Thymus (tissue), 11 donors: ENCODE results near the gene PCDH9. TPM values are rescaled to one million over a fixed set of nuclear protein-coding genes. Genes with fewer than 3 reads are reported as not detected.

ENCODE experiments used
- DNase-seq, 9 donors: peaks; one replicate each; pipeline ENCODE4 v3.0.0-alpha.2; 2013; ENCODE audit warnings: low spot score in 9 of 9, low read depth in 6 of 9, missing footprints in 1 of 9
- H3K27ac ChIP-seq, 2 donors: one replicate each; pipeline ENCODE4 v1.5.1; 2013; ENCODE audit warnings: control low read depth in 1 of 2, low read depth in 1 of 2, low read length in 1 of 2, mild to moderate bottlenecking in 1 of 2, moderate library complexity in 1 of 2
- H3K27me3 ChIP-seq, 2 donors: one replicate each; pipeline ENCODE4 v1.5.1; 2013; ENCODE audit warnings: low read length in 1 of 2; ENCODE audit not compliant: control insufficient read depth in 2 of 2, insufficient read depth in 1 of 2
- H3K36me3 ChIP-seq, 2 donors: one replicate each; pipeline ENCODE4 v1.5.1; 2013; ENCODE audit warnings: low read length in 1 of 2, mild to moderate bottlenecking in 1 of 2, moderate library complexity in 1 of 2; ENCODE audit not compliant: control insufficient read depth in 2 of 2, insufficient read depth in 2 of 2
- H3K4me1 ChIP-seq, 2 donors: one replicate each; pipeline ENCODE4 v1.5.1; 2013; ENCODE audit warnings: low read length in 2 of 2; ENCODE audit not compliant: control insufficient read depth in 2 of 2, insufficient read depth in 2 of 2
- H3K4me3 ChIP-seq, 2 donors: one replicate each; pipeline ENCODE4 v1.5.1; 2013; ENCODE audit warnings: low read length in 2 of 2, control low read depth in 1 of 2, mild to moderate bottlenecking in 1 of 2
- H3K9me3 ChIP-seq, 2 donors: one replicate each; pipeline ENCODE4 v1.5.1; 2013; ENCODE audit warnings: low read length in 1 of 2, mild to moderate bottlenecking in 1 of 2; ENCODE audit not compliant: control insufficient read depth in 2 of 2, insufficient read depth in 1 of 2
- WGBS: extraction: QIAGEN DNeasy Blood & Tissue Kit; methylation state at CpG from one replicate; pipeline ENCODE4 v1.1.7; 2013; 5-methylcytosine and 5-hydroxymethylcytosine counted together
- polyA plus RNA-seq: library from polyadenylated mRNA; stranded (reverse); fragments of 200-250 nt; gene quantifications from one replicate; pipeline ENCODE4 v1.2.3, GENCODE V29; 2013
- total RNA-seq: library from RNA; stranded (reverse); fragments of 120-200 nt; gene quantifications from one replicate; pipeline ENCODE4 v1.2.4, GENCODE V29; 2013
- donor health status: healthy.

The PCDH9 gene
- total and polyA plus RNA-seq, 2 donors = 0.82 to 5.0 TPM

- WGBS = 100% methylated on average over 1 of the region's 1 CpG
- H3K27ac ChIP-seq = no peak overlapping the region
- no peaks in the 10 kb centered on the region for H3K27me3 ChIP-seq
- no peaks in the 10 kb centered on the region for H3K36me3 ChIP-seq
- no peak for DNase-seq
- H3K4me1 ChIP-seq = no peaks in the 10 kb centered on the region
- no peaks in the 10 kb centered on the region for H3K9me3 ChIP-seq
- no peak overlapping the region for H3K4me3 ChIP-seq
Observed at GRCh38 chr13:67008075-67008668, 222.0 kb downstream of the PCDH9 start.

- H3K36me3 ChIP-seq = no peaks in the 10 kb centered on the region
- no peaks in the 10 kb centered on the region for H3K9me3 ChIP-seq
- no peaks in the 10 kb centered on the region for H3K4me1 ChIP-seq
- no peak overlapping the region for H3K27ac ChIP-seq
- no peak for DNase-seq
- no peak overlapping the region for H3K4me3 ChIP-seq
- 100% methylated on average over 1 of the region's 1 CpG for WGBS
- H3K27me3 ChIP-seq = no peaks in the 10 kb centered on the region
Observed at GRCh38 chr13:67004511-67004910, 225.6 kb downstream of the PCDH9 start.

GRCh38 chr13:67003743-67004142, 226.4 kb downstream of the PCDH9 start:
- Histone ChIP-seq H3K27ac (no peak overlapping the region), H3K36me3 (no peaks in the 10 kb centered on the region), H3K27me3 (no peaks in the 10 kb centered on the region), H3K9me3 (no peaks in the 10 kb centered on the region), H3K4me1 (no peaks in the 10 kb centered on the region), H3K4me3 (no peak overlapping the region)
- WGBS = 97% methylated on average over 7 of the region's 7 CpGs
- DNase-seq = no peak

GRCh38 chr13:67001363-67001762, 228.8 kb downstream of the PCDH9 start:
- no peak overlapping the region for H3K27ac ChIP-seq
- H3K4me3 ChIP-seq = no peak overlapping the region
- H3K27me3 ChIP-seq = no peaks in the 10 kb centered on the region
- 99% methylated on average over 5 of the region's 5 CpGs for WGBS
- no peaks in the 10 kb centered on the region for H3K9me3 ChIP-seq
- no peaks in the 10 kb centered on the region for H3K36me3 ChIP-seq
- no peak for DNase-seq
- peaks cover 3 to 5% of the 10 kb centered on the region in 2 donors for H3K4me1 ChIP-seq

GRCh38 chr13:66996503-66996902, 233.6 kb downstream of the PCDH9 start:
- Histone ChIP-seq H3K4me3 (no peak overlapping the region), H3K27ac (peak overlapping the region in 1 of 2 donors; percentile 93), H3K27me3 (no peaks in the 10 kb centered on the region), H3K9me3 (no peaks in the 10 kb centered on the region), H3K36me3 (no peaks in the 10 kb centered on the region), H3K4me1 (peaks cover 14 to 19% of the 10 kb centered on the region in 2 donors)
- 92% methylated on average over 1 of the region's 1 CpG for WGBS
- DNase-seq = no peak

GRCh38 chr13:66995203-66995611, 234.9 kb downstream of the PCDH9 start:
- Histone ChIP-seq H3K4me3 (no peak overlapping the region), H3K9me3 (no peaks in the 10 kb centered on the region), H3K27ac (peak overlapping the region; percentile 87 to 93), H3K27me3 (no peaks in the 10 kb centered on the region), H3K36me3 (no peaks in the 10 kb centered on the region), H3K4me1 (peaks cover 14 to 19% of the 10 kb centered on the region in 2 donors)
- 44% methylated on average over 5 of the region's 5 CpGs for WGBS
- DNase-seq = peak in 7 of 9 donors; percentile 33 to 80 (median 51)

- H3K36me3 ChIP-seq = no peaks in the 10 kb centered on the region
- DNase-seq = no peak
- H3K27me3 ChIP-seq = no peaks in the 10 kb centered on the region
- peak overlapping the region; percentile 9 to 93 for H3K27ac ChIP-seq
- 57% methylated on average over 9 of the region's 9 CpGs for WGBS
- peaks cover 14 to 19% of the 10 kb centered on the region in 2 donors for H3K4me1 ChIP-seq
- H3K4me3 ChIP-seq = no peak overlapping the region
- H3K9me3 ChIP-seq = no peaks in the 10 kb centered on the region
Observed at GRCh38 chr13:66994517-66995202, 235.5 kb downstream of the PCDH9 start.

- Histone ChIP-seq H3K36me3 (no peaks in the 10 kb centered on the region), H3K4me1 (peaks cover 14 to 19% of the 10 kb centered on the region in 2 donors), H3K27me3 (no peaks in the 10 kb centered on the region), H3K27ac (peak overlapping the region; percentile 9 to 93), H3K4me3 (peak overlapping the region in 1 of 2 donors; percentile 20), H3K9me3 (no peaks in the 10 kb centered on the region)
- 47% methylated on average over 13 of the region's 13 CpGs for WGBS
- DNase-seq = peak in 5 of 9 donors; percentile 36 to 69 (median 40)
Observed at GRCh38 chr13:66994097-66994496, 236.0 kb downstream of the PCDH9 start.

GRCh38 chr13:66992719-66993118, 237.4 kb downstream of the PCDH9 start:
- Histone ChIP-seq H3K27me3 (no peaks in the 10 kb centered on the region), H3K4me3 (no peak overlapping the region), H3K4me1 (peaks cover 14 to 19% of the 10 kb centered on the region in 2 donors), H3K9me3 (no peaks in the 10 kb centered on the region), H3K27ac (no peak overlapping the region), H3K36me3 (no peaks in the 10 kb centered on the region)
- WGBS = 50% methylated on average over 2 of the region's 2 CpGs
- DNase-seq = no peak
